Middle frontal gyrus (tissue), 1 donor: ENCODE results near the gene BFSP2.
"Not testable (repeated sequence)": the region's sequence is repeated elsewhere in the genome, so short reads cannot be mapped to it uniquely, and the experiment has no call there.

Experiments used
- DNase-seq: peaks from one replicate; pipeline ENCODE4 v3.0.0-alpha.2; 2015; ENCODE audit warnings: low spot score; ENCODE audit errors: extremely low spot score

BFSP2 gene

DNA sequence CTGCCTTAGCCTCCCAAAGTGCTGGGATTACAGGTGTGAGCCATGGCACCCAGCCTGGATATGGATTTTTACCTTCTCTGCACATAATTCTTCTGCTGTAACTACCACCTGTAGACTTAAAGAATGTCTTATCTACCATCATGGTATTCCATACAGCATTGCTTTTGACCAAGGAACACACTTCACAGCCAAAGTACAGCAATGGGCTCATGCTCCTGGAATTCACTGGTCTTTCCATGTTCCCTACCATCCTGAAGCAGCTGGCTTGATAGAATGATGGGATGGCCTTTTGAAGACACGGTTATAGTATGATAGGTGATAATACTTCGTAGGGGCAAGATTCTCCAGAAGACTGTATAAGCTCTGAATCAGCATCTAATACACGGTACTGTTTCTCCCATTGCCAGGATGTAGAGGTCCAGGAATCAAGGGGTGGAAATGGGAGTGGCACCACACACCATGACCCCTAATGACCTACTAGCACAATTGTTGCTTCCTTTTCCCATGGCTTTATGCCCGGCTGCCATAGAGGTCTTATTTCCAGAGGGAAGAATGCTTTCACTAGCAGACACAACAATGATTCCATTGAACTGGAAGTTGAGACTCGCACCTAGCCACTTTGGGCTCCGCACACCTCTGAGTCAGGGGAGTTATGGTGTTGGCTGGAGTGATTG lies 112.7 kb downstream of the BFSP2 start:
- no peak for DNase-seq

GRCh38 chr3:133514418-133514817 lies 114.6 kb downstream of the BFSP2 start:
- DNase-seq = no peak

DNA sequence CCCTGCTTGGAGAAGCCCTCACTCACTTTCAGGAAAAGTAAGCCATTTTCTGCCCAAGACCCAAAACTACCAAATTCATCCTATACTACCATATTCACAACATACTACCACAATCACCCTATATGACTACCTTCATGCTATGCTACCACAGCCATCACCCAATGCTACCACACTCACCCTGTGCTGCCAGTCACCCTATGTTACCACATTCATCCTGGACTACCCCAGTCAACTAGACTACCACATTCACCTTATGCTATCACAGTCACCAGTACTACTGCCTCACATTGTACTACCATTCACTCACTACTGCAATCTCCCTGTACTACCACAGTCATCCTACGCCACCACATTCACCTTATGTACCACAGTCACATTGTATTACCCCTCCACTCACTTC lies 115.3 kb downstream of the BFSP2 start:
- DNase-seq = no peak

GRCh38 chr3:133520286-133520685 lies 120.4 kb downstream of the BFSP2 start:
- DNase-seq = no peak

DNA sequence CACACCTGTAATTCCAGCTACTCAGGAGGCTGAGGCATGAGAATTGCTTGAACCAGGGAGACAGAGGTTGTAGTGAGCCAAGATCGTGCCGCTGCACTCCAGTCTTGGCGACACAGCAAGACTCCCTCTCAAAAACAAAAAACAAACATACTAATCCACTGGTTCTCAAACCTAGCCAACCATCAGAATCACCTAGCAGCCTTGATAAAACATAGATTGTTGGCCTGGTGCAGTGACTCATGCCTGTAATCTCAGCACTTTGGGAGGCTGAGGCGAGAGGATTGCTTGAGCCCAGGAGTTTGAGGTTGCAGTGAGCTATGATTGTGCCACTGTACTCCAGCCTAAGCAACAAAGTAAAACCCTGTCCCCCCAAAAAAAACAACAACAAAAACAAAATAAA lies 121.1 kb downstream of the BFSP2 start:
- DNase-seq = not testable (repeated sequence)

GRCh38 chr3:133521946-133522345 lies 122.1 kb downstream of the BFSP2 start:
- no peak for DNase-seq

GRCh38 chr3:133523758-133524157 lies 123.9 kb downstream of the BFSP2 start:
- not testable (repeated sequence) for DNase-seq
